Common myeloid progenitor, CD34-positive (primary cell): ENCODE results near the gene ITPR3.

ENCODE experiments used
- CTCF ChIA-PET: fragments of 350-600 bp; sonication (Branson Sonifier 250); formaldehyde crosslinking; loops from one replicate; lab custom pipeline; 2021; ENCODE audit warnings: antibody characterized with exemption; lab: Charles Lee
- POLR2A ChIA-PET: fragments of 350-600 bp; sonication (Branson Sonifier 250); formaldehyde crosslinking; loops from one replicate; lab custom pipeline; 2021; ENCODE audit warnings: antibody characterized with exemption; lab: Charles Lee
- DNase-seq, 3 donors: peaks; one replicate each; pipeline versions ENCODE4 v3.0.0 to v3.0.0-alpha.2; 2013
- H3K27ac ChIP-seq, 2 experiments: 1 replicate in 1 of 2; 2 replicates in 1 of 2; pipeline ENCODE4 v1.7.0; 2013; ENCODE audit warnings: inconsistent platforms in 2 of 2, low read length in 2 of 2, mild to moderate bottlenecking in 2 of 2, low read depth in 1 of 2, moderate library complexity in 1 of 2; ENCODE audit not compliant: severe bottlenecking in 2 of 2, insufficient read depth in 1 of 2, poor library complexity in 1 of 2
- H3K27me3 ChIP-seq, 5 experiments: replicated peaks in 2 of 5; 1 replicate in 3 of 5; 2 replicates in 2 of 5; pipeline versions ENCODE4 v1.6.1 to v1.7.0; 2013; ENCODE audit warnings: low read length in 4 of 5, mild to moderate bottlenecking in 2 of 5, moderate library complexity in 2 of 5, inconsistent platforms in 1 of 5; ENCODE audit not compliant: insufficient read depth in 5 of 5, control insufficient read depth in 4 of 5
- H3K36me3 ChIP-seq, 4 experiments: 1 replicate in 2 of 4; 2 replicates in 2 of 4; pipeline versions ENCODE4 v1.6.1 to v1.7.0; 2013; ENCODE audit warnings: low read length in 3 of 4, control low read depth in 1 of 4, mild to moderate bottlenecking in 1 of 4; ENCODE audit not compliant: control insufficient read depth in 4 of 4, insufficient read depth in 4 of 4
- H3K4me1 ChIP-seq, 4 experiments: 1 replicate in 3 of 4; 2 replicates in 1 of 4; pipeline versions ENCODE4 v1.6.1 to v1.7.1; 2013; ENCODE audit warnings: low read length in 3 of 4, mild to moderate bottlenecking in 3 of 4, control low read depth in 1 of 4, inconsistent platforms in 1 of 4, moderate library complexity in 1 of 4; ENCODE audit not compliant: control insufficient read depth in 4 of 4, insufficient read depth in 4 of 4; ENCODE audit errors: control extremely low read depth in 1 of 4
- H3K4me3 ChIP-seq, 7 experiments: 1 replicate in 4 of 7; 2 replicates in 3 of 7; pipeline versions ENCODE4 v1.5.1 to v1.7.0; 2013; ENCODE audit warnings: mild to moderate bottlenecking in 7 of 7, low read length in 6 of 7, moderate library complexity in 6 of 7, inconsistent platforms in 2 of 7, low read depth in 2 of 7, control low read depth in 1 of 7; ENCODE audit not compliant: insufficient read depth in 4 of 7, control insufficient read depth in 1 of 7; ENCODE audit errors: extremely low read depth in 1 of 7
- H3K9me3 ChIP-seq, 5 experiments: 1 replicate in 4 of 5; 2 replicates in 1 of 5; pipeline versions ENCODE4 v1.6.1 to v1.7.1; 2013; ENCODE audit warnings: low read length in 4 of 5, mild to moderate bottlenecking in 2 of 5, inconsistent platforms in 1 of 5, low read depth in 1 of 5, moderate library complexity in 1 of 5; ENCODE audit not compliant: control insufficient read depth in 4 of 5, insufficient read depth in 2 of 5; ENCODE audit errors: control extremely low read depth in 1 of 5
- WGBS: methylation state at CpG from one replicate; pipeline ENCODE4 v1.1.5; 2013; ENCODE audit not compliant: insufficient coverage; 5-methylcytosine and 5-hydroxymethylcytosine counted together

Gene ITPR3

GRCh38 chr6:33676416-33677142 lies 55.5 kb downstream of the ITPR3 start:
- no peaks in the 10 kb centered on the region for H3K4me1 ChIP-seq
- no peaks in the 10 kb centered on the region for H3K9me3 ChIP-seq
- peaks cover 0 to 18% (median 3%) of the 10 kb centered on the region in 4 experiments for H3K36me3 ChIP-seq
- H3K4me3 ChIP-seq: no peak overlapping the region
- no peak overlapping the region for H3K27ac ChIP-seq
- CTCF ChIA-PET: no interaction called here
- H3K27me3 ChIP-seq: no peaks in the 10 kb centered on the region
- POLR2A ChIA-PET: no interaction called here
- DNase-seq: no peak
- WGBS: 96% methylated on average over 15 of the region's 15 CpGs

- ChIA-PET CTCF (no interaction called here), POLR2A (no interaction called here)
- no peak for DNase-seq
- no peaks in the 10 kb centered on the region for H3K9me3 ChIP-seq
- H3K4me1 ChIP-seq: no peaks in the 10 kb centered on the region
- H3K4me3 ChIP-seq: no peak overlapping the region
- H3K36me3 ChIP-seq: peaks cover 0 to 18% (median 4%) of the 10 kb centered on the region in 4 experiments
- H3K27ac ChIP-seq: no peak overlapping the region
- 92% methylated on average over 6 of the region's 8 CpGs for WGBS
- H3K27me3 ChIP-seq: no peaks in the 10 kb centered on the region
These were observed 56.1 kb downstream of the ITPR3 start for GRCh38 chr6:33677143-33677660.

- no peak for DNase-seq
- Histone ChIP-seq H3K4me3 (no peak overlapping the region), H3K27me3 (no peaks in the 10 kb centered on the region), H3K36me3 (peaks cover 0 to 18% (median 5%) of the 10 kb centered on the region in 4 experiments), H3K4me1 (no peaks in the 10 kb centered on the region), H3K9me3 (no peaks in the 10 kb centered on the region), H3K27ac (no peak overlapping the region)
- ChIA-PET POLR2A (no interaction called here), CTCF (interaction anchor here (1.6 kb wide), 1 partner anchor 23 kb away, joined by 4 read pairs; no protein-coding TSS in a partner anchor)
- WGBS: 97% methylated on average over 2 of the region's 2 CpGs
These were observed 56.6 kb downstream of the ITPR3 start for GRCh38 chr6:33677689-33678088.

- H3K4me3 ChIP-seq: no peak overlapping the region
- DNase-seq: no peak
- peaks cover 0 to 4% (median under 1%) of the 10 kb centered on the region in 4 experiments for H3K4me1 ChIP-seq
- ChIA-PET CTCF (interaction anchor here (1.6 kb wide), 1 partner anchor 22 kb away, joined by 4 read pairs; no protein-coding TSS in a partner anchor), POLR2A (no interaction called here)
- H3K27me3 ChIP-seq: no peaks in the 10 kb centered on the region
- H3K9me3 ChIP-seq: no peaks in the 10 kb centered on the region
- 92% methylated on average over 19 of the region's 24 CpGs for WGBS
- H3K36me3 ChIP-seq: peaks cover 0 to 18% (median 5%) of the 10 kb centered on the region in 4 experiments
- H3K27ac ChIP-seq: no peak overlapping the region
These were observed 57.3 kb downstream of the ITPR3 start for GRCh38 chr6:33678233-33678931.

- peaks cover 0 to 18% (median 5%) of the 10 kb centered on the region in 4 experiments for H3K36me3 ChIP-seq
- no peak for DNase-seq
- peaks cover 0 to 8% (median 4%) of the 10 kb centered on the region in 4 experiments for H3K4me1 ChIP-seq
- POLR2A ChIA-PET: no interaction called here
- H3K27me3 ChIP-seq: no peaks in the 10 kb centered on the region
- CTCF ChIA-PET: interaction anchor here (1.6 kb wide), 1 partner anchor 21 kb away, joined by 4 read pairs; no protein-coding TSS in a partner anchor
- no peak overlapping the region for H3K4me3 ChIP-seq
- H3K27ac ChIP-seq: no peak overlapping the region
- H3K9me3 ChIP-seq: no peaks in the 10 kb centered on the region
- 75% methylated on average over 9 of the region's 12 CpGs for WGBS
These were observed 57.9 kb downstream of the ITPR3 start for GRCh38 chr6:33678932-33679490.

GRCh38 chr6:33679761-33680160 lies 58.6 kb downstream of the ITPR3 start:
- no peaks in the 10 kb centered on the region for H3K27me3 ChIP-seq
- peaks cover 0 to 8% (median 4%) of the 10 kb centered on the region in 4 experiments for H3K4me1 ChIP-seq
- POLR2A ChIA-PET: no interaction called here
- no peak overlapping the region for H3K27ac ChIP-seq
- H3K36me3 ChIP-seq: peaks cover 0 to 23% (median 5%) of the 10 kb centered on the region in 4 experiments
- WGBS: 95% methylated on average over 19 of the region's 20 CpGs
- CTCF ChIA-PET: no interaction called here
- no peak for DNase-seq
- H3K4me3 ChIP-seq: no peak overlapping the region
- H3K9me3 ChIP-seq: no peaks in the 10 kb centered on the region
